SK-N-SH treated with all-trans-retinoic acid at 6 μM for 48 hours (cell line): ENCODE measurements around the gene LSS.

ENCODE experiments used
- ATAC-seq: fragments of 200-7000 bp; cut with Tn5 transposase; 3 replicates; pipeline ENCODE4 v1.9.1; 2020; ENCODE audit warnings: mild to moderate bottlenecking, moderate library complexity
- ARNTL ChIP-seq: fragments of 450-650 bp; formaldehyde crosslinking; IDR thresholded peaks from 2 replicates; pipeline ENCODE4 v1.5.0; 2020; ENCODE audit warnings: low read depth, mild to moderate bottlenecking, moderate library complexity, borderline replicate concordance
- BACH2 ChIP-seq: fragments of 250-450 bp; sonication (Bioruptor Pico); IDR thresholded peaks from 2 replicates; pipeline ENCODE4 v1.9.0; 2021; ENCODE audit warnings: mild to moderate bottlenecking, borderline replicate concordance
- CREB5 ChIP-seq: fragments of 250-450 bp; sonication (Bioruptor Pico); IDR thresholded peaks from 2 replicates; pipeline ENCODE4 v1.5.1; 2020; ENCODE audit warnings: low read depth, mild to moderate bottlenecking, moderate library complexity
- CSDC2 ChIP-seq: fragments of 250-450 bp; sonication (Bioruptor Pico); IDR thresholded peaks from 2 replicates; pipeline ENCODE4 v1.5.0; 2020; ENCODE audit warnings: mild to moderate bottlenecking, moderate library complexity
- CSRNP3 ChIP-seq: fragments of 250-450 bp; sonication (Bioruptor Pico); IDR thresholded peaks from 2 replicates; pipeline ENCODE4 v1.5.1; 2021; ENCODE audit warnings: mild to moderate bottlenecking, moderate library complexity
- ESRRG ChIP-seq: fragments of 250-450 bp; sonication (Bioruptor Pico); IDR thresholded peaks from 2 replicates; pipeline ENCODE4 v1.6.1; 2021; ENCODE audit warnings: mild to moderate bottlenecking
- GLIS3 ChIP-seq: fragments of 250-450 bp; sonication (Bioruptor Pico); IDR thresholded peaks from 2 replicates; pipeline ENCODE4 v1.5.0; 2020; ENCODE audit warnings: mild to moderate bottlenecking, moderate library complexity
- ISL1 ChIP-seq: fragments of 250-450 bp; sonication (Bioruptor Pico); IDR thresholded peaks from 2 replicates; pipeline ENCODE4 v2.1.2; 2022; ENCODE audit warnings: mild to moderate bottlenecking, moderate library complexity
- OSR1 ChIP-seq: fragments of 250-450 bp; sonication (Bioruptor Pico); IDR thresholded peaks from 2 replicates; pipeline ENCODE4 v1.8.0; 2022; ENCODE audit warnings: moderate library complexity, mild to moderate bottlenecking, inconsistent platforms
- PATZ1 ChIP-seq: fragments of 250-450 bp; sonication (Bioruptor Pico); IDR thresholded peaks from 2 replicates; pipeline ENCODE4 v1.8.0; 2020; ENCODE audit warnings: mild to moderate bottlenecking, moderate library complexity, borderline replicate concordance
- POU6F1 ChIP-seq: fragments of 250-450 bp; sonication (Bioruptor Pico); IDR thresholded peaks from 2 replicates; pipeline ENCODE4 v1.8.0; 2021; ENCODE audit warnings: low read depth, mild to moderate bottlenecking, moderate library complexity, borderline replicate concordance
- PPARA ChIP-seq: fragments of 250-450 bp; sonication (Bioruptor Pico); IDR thresholded peaks from 2 replicates; pipeline ENCODE4 v1.5.0; 2020; ENCODE audit warnings: mild to moderate bottlenecking, borderline replicate concordance
- RARB ChIP-seq: fragments of 250-450 bp; sonication (Bioruptor Pico); IDR thresholded peaks from 2 replicates; pipeline ENCODE4 v1.8.0; 2021; ENCODE audit warnings: mild to moderate bottlenecking, moderate library complexity
- SNAI2 ChIP-seq: fragments of 250-450 bp; sonication (Bioruptor Pico); IDR thresholded peaks from 2 replicates; pipeline ENCODE4 v1.5.0; 2020; ENCODE audit warnings: mild to moderate bottlenecking, moderate library complexity
- TCF4 ChIP-seq: fragments of 250-450 bp; sonication (Bioruptor Pico); IDR thresholded peaks from 2 replicates; pipeline ENCODE4 v1.8.0; 2021; ENCODE audit warnings: mild to moderate bottlenecking, moderate library complexity, borderline replicate concordance
- TOX ChIP-seq: fragments of 250-450 bp; sonication (Bioruptor Pico); IDR thresholded peaks from 2 replicates; pipeline ENCODE4 v1.8.0; 2021; ENCODE audit warnings: mild to moderate bottlenecking, moderate library complexity, borderline replicate concordance
- TSHZ2 ChIP-seq: fragments of 250-450 bp; sonication (Bioruptor Pico); IDR thresholded peaks from 2 replicates; pipeline ENCODE4 v1.5.0; 2020; ENCODE audit warnings: mild to moderate bottlenecking, moderate library complexity
- ZC3H10 ChIP-seq: fragments of 250-450 bp; sonication (Bioruptor Pico); IDR thresholded peaks from 2 replicates; pipeline ENCODE4 v1.5.1; 2021; ENCODE audit warnings: mild to moderate bottlenecking, moderate library complexity
- ZFP3 ChIP-seq: fragments of 250-450 bp; sonication (Bioruptor Pico); IDR thresholded peaks from 2 replicates; pipeline ENCODE4 v1.5.0; 2020; ENCODE audit warnings: mild to moderate bottlenecking, moderate library complexity
- ZFP30 ChIP-seq: fragments of 450-650 bp; formaldehyde crosslinking; IDR thresholded peaks from 2 replicates; pipeline ENCODE4 v1.5.0; 2022; ENCODE audit warnings: mild to moderate bottlenecking, moderate library complexity
- ZNF70 ChIP-seq: fragments of 450-650 bp; formaldehyde crosslinking; IDR thresholded peaks from 2 replicates; pipeline ENCODE4 v1.5.0; 2020; ENCODE audit warnings: mild to moderate bottlenecking, moderate library complexity
- ZNF8 ChIP-seq: fragments of 450-650 bp; formaldehyde crosslinking; IDR thresholded peaks from 2 replicates; pipeline ENCODE4 v1.5.0; 2020; ENCODE audit warnings: mild to moderate bottlenecking, moderate library complexity

LSS gene

GRCh38 chr21:46148106-46148505 lies 80.5 kb downstream of the LSS start:
- no peak for TF ChIP-seq ISL1 (CRISPR knock-in tag)
- no peak for ATAC-seq

- ATAC-seq = peak; percentile 58
Observed at GRCh38 chr21:46147429-46147828, 81.1 kb downstream of the LSS start.

GRCh38 chr21:46146856-46147255 lies 81.7 kb downstream of the LSS start:
- no peak for ATAC-seq
- TF ChIP-seq GLIS3 = no peak
- no peak for TF ChIP-seq ZNF70 (CRISPR knock-in tag)
- TF ChIP-seq ZFP3 (CRISPR knock-in tag) = no peak
- no peak for TF ChIP-seq ISL1 (CRISPR knock-in tag)
- TF ChIP-seq ZC3H10 (CRISPR knock-in tag) = no peak
- no peak for TF ChIP-seq PPARA
- TF ChIP-seq TOX = no peak
- no peak for TF ChIP-seq ESRRG
- TF ChIP-seq CSDC2 = no peak
- no peak for TF ChIP-seq CREB5
- no peak for TF ChIP-seq ZFP30 (CRISPR knock-in tag)
- TF ChIP-seq ZNF8 (CRISPR knock-in tag) = no peak
- no peak for TF ChIP-seq POU6F1 (CRISPR knock-in tag)
- no peak for TF ChIP-seq BACH2 (CRISPR knock-in tag)
- no peak for TF ChIP-seq TCF4 (CRISPR knock-in tag)
- TF ChIP-seq RARB = no peak
- no peak for TF ChIP-seq SNAI2 (CRISPR knock-in tag)
- TF ChIP-seq OSR1 (CRISPR knock-in tag) = no peak
- no peak for TF ChIP-seq TSHZ2 (CRISPR knock-in tag)
- no peak for TF ChIP-seq CSRNP3

GRCh38 chr21:46145840-46146691 lies 82.5 kb downstream of the LSS start:
- no peak for ATAC-seq
- TF ChIP-seq TCF4 (CRISPR knock-in tag) = no peak
- no peak for TF ChIP-seq BACH2 (CRISPR knock-in tag)
- TF ChIP-seq ZFP3 (CRISPR knock-in tag) = no peak
- no peak for TF ChIP-seq ZC3H10 (CRISPR knock-in tag)
- TF ChIP-seq ARNTL (CRISPR knock-in tag) = no peak
- no peak for TF ChIP-seq RARB
- no peak for TF ChIP-seq PATZ1 (CRISPR knock-in tag)
- TF ChIP-seq ZNF70 (CRISPR knock-in tag) = no peak
- TF ChIP-seq CREB5 = no peak
- TF ChIP-seq SNAI2 (CRISPR knock-in tag) = no peak
- TF ChIP-seq ISL1 (CRISPR knock-in tag) = no peak
- no peak for TF ChIP-seq CSDC2
- TF ChIP-seq ESRRG = no peak
- no peak for TF ChIP-seq ZFP30 (CRISPR knock-in tag)
- TF ChIP-seq TOX = no peak
- no peak for TF ChIP-seq TSHZ2 (CRISPR knock-in tag)
- no peak for TF ChIP-seq PPARA
